Gastroesophageal sphincter (tissue), 3 donors: ENCODE data around the gene TWIST2.

Experiments
- POLR2A ChIP-seq, 2 donors: fragments of 450-650 bp; IDR thresholded peaks; one replicate each; pipeline ENCODE4 v1.6.1; 2017; ENCODE audit warnings: antibody characterized with exemption in 2 of 2, mild to moderate bottlenecking in 2 of 2, moderate library complexity in 1 of 2
- TF ChIP-seq, protein P1 (sequence below), 4 experiments: fragments of 200-600 bp in 2 of 4; fragments of 450-650 bp in 2 of 4; sonication (generic) in 1 of 4; IDR thresholded peaks; one replicate each; pipeline ENCODE4 v1.5.1; 2017 to 2019; ENCODE audit warnings: antibody characterized with exemption in 4 of 4, mild to moderate bottlenecking in 2 of 4, moderate library complexity in 2 of 4

DNA sequence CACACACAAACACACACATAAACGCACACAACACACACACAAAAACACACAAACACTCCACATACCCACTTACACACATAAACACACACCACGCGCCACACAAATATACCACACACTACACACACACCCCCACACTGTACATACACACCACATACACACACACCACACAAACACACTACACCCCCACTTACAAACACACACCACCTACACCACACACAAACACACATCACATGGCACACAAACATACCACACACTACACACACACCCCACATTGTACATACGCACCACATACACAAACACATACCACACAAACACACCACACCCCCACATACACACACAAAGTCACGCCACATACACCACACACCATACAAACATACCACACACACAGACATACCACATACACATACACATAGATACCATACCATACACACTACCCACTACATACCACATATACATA is 59.9 kb downstream of the TWIST2 start:
- TF ChIP-seq, protein P1, sequence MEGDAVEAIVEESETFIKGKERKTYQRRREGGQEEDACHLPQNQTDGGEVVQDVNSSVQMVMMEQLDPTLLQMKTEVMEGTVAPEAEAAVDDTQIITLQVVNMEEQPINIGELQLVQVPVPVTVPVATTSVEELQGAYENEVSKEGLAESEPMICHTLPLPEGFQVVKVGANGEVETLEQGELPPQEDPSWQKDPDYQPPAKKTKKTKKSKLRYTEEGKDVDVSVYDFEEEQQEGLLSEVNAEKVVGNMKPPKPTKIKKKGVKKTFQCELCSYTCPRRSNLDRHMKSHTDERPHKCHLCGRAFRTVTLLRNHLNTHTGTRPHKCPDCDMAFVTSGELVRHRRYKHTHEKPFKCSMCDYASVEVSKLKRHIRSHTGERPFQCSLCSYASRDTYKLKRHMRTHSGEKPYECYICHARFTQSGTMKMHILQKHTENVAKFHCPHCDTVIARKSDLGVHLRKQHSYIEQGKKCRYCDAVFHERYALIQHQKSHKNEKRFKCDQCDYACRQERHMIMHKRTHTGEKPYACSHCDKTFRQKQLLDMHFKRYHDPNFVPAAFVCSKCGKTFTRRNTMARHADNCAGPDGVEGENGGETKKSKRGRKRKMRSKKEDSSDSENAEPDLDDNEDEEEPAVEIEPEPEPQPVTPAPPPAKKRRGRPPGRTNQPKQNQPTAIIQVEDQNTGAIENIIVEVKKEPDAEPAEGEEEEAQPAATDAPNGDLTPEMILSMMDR (IDR thresholded peaks at IDR 0.05) = no peak
- no peak for TF ChIP-seq POLR2A (IDR thresholded peaks at IDR 0.05)
